ENCODE results near the gene CAB39. TPM values are rescaled to one million over a fixed set of nuclear protein-coding genes. Genes with fewer than 3 reads are reported as not detected.

The CAB39 gene
- total and polyA plus RNA-seq, 2 donors (not counting 1 experiment from before 2014, with no cell fraction given), result 51.1 to 72.3 TPM

GRCh38 chr2:230692760-230693159 is 19.9 kb upstream of the CAB39 start:
- Histone ChIP-seq H3K27ac (ENCODE audit: insufficient read depth, low read length) (no peak overlapping the region), H3K27me3 (ENCODE audit: control insufficient read depth, insufficient read depth, low read length) (no peaks in the 10 kb centered on the region), H3K4me2 (ENCODE audit: extremely low read depth, insufficient read depth, low read length) (no peak overlapping the region), H3K79me2 (ENCODE audit: control insufficient read depth, insufficient read depth, low read length) (no peaks in the 10 kb centered on the region), H3K9ac (ENCODE audit: insufficient read depth, low read length) (no peak overlapping the region), H4K20me1 (ENCODE audit: control insufficient read depth, extremely low read depth, insufficient read depth, low read length) (no peaks in the 10 kb centered on the region), H3K36me3 (ENCODE audit: control insufficient read depth, insufficient read depth, low read length) (no peaks in the 10 kb centered on the region), H3K4me3 (replicated peaks in 1 of 4; ENCODE audit: control extremely low read depth in 1 of 4, insufficient read depth in 1 of 4, low read depth in 3 of 4, low read length in 4 of 4) (no peak overlapping the region), H2AFZ (ENCODE audit: low read length) (no peak overlapping the region), H3K9me3 (ENCODE audit: control insufficient read depth, insufficient read depth, low read depth, low read length) (no peaks in the 10 kb centered on the region), H3K4me1 (ENCODE audit: control insufficient read depth, extremely low read depth, insufficient read depth, low read length) (peaks cover 6% of the 10 kb centered on the region)
- TF ChIP-seq EZH2 (IDR thresholded peaks at IDR 0.05; ENCODE audit: low read length, missing control alignments), result no peak
- no peak for TF ChIP-seq CTCF (conservative IDR thresholded peaks at IDR 0.05 in 1 of 2, IDR thresholded peaks at IDR 0.05 in 1 of 2; ENCODE audit: low read depth in 1 of 2, low read length in 2 of 2)
- DNase-seq (ENCODE audit: low read depth in 2 of 2), result no peak

DNA sequence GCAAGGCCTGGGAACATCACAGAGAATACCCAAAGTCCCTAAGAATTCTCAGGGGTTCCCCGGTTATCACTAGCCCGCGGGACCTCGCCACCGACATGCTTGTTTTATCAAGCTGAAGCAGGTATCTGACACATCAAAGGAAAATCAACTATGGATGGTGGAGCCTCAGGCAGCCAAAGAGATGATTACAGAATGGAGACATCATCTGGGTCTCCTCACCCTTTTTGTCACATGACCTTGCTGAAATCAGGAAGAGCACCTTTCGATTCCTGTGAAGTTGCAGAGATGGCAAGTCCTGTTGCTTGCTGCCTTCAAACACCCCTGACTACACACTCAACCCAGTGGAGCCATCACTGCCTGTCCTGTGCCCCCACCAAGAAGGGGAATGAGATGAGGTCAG is 19.2 kb upstream of the CAB39 start:
- no peak overlapping the region for H3K27ac ChIP-seq (ENCODE audit: insufficient read depth, low read length)
- H3K36me3 ChIP-seq (ENCODE audit: control insufficient read depth, insufficient read depth, low read length), result no peaks in the 10 kb centered on the region
- H3K79me2 ChIP-seq (ENCODE audit: control insufficient read depth, insufficient read depth, low read length), result no peaks in the 10 kb centered on the region
- no peak overlapping the region for H2AFZ ChIP-seq (ENCODE audit: low read length)
- no peak overlapping the region for H3K4me2 ChIP-seq (ENCODE audit: extremely low read depth, insufficient read depth, low read length)
- DNase-seq (ENCODE audit: low read depth in 2 of 2), result no peak
- peaks cover 6% of the 10 kb centered on the region for H3K4me1 ChIP-seq (ENCODE audit: control insufficient read depth, extremely low read depth, insufficient read depth, low read length)
- TF ChIP-seq EZH2 (IDR thresholded peaks at IDR 0.05; ENCODE audit: low read length, missing control alignments) (no peak), CTCF (conservative IDR thresholded peaks at IDR 0.05 in 1 of 2, IDR thresholded peaks at IDR 0.05 in 1 of 2; ENCODE audit: low read depth in 1 of 2, low read length in 2 of 2) (no peak)
- H4K20me1 ChIP-seq (ENCODE audit: control insufficient read depth, extremely low read depth, insufficient read depth, low read length), result no peaks in the 10 kb centered on the region
- no peak overlapping the region for H3K4me3 ChIP-seq (replicated peaks in 1 of 4; ENCODE audit: control extremely low read depth in 1 of 4, insufficient read depth in 1 of 4, low read depth in 3 of 4, low read length in 4 of 4)
- no peaks in the 10 kb centered on the region for H3K9me3 ChIP-seq (ENCODE audit: control insufficient read depth, insufficient read depth, low read depth, low read length)
- H3K27me3 ChIP-seq (ENCODE audit: control insufficient read depth, insufficient read depth, low read length), result no peaks in the 10 kb centered on the region
- no peak overlapping the region for H3K9ac ChIP-seq (ENCODE audit: insufficient read depth, low read length)

DNA sequence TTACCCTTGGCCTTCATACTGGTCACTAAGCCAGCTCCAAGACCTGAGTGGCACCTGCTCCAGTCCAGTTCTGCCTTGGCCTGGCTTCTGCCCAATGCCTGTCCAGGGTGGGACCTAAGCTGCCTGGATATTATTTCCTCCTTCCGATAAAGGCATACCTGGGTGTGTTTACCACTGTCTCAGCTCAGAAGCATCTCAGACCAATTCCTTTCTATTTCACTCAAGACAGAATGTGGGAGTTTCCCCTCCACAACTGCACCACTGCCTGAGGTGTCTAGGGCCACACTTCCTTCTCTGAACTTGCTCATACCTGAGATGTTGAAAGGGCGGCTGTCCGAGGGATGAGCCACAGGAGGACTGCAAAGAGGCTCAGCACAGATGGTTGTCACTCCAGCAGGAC is 18.4 kb upstream of the CAB39 start:
- Histone ChIP-seq H2AFZ (ENCODE audit: low read length) (no peak overlapping the region), H3K4me2 (ENCODE audit: extremely low read depth, insufficient read depth, low read length) (no peak overlapping the region), H3K9ac (ENCODE audit: insufficient read depth, low read length) (no peak overlapping the region), H3K79me2 (ENCODE audit: control insufficient read depth, insufficient read depth, low read length) (no peaks in the 10 kb centered on the region), H3K4me3 (replicated peaks in 1 of 4; ENCODE audit: control extremely low read depth in 1 of 4, insufficient read depth in 1 of 4, low read depth in 3 of 4, low read length in 4 of 4) (no peak overlapping the region), H3K27me3 (ENCODE audit: control insufficient read depth, insufficient read depth, low read length) (no peaks in the 10 kb centered on the region), H3K9me3 (ENCODE audit: control insufficient read depth, insufficient read depth, low read depth, low read length) (no peaks in the 10 kb centered on the region), H4K20me1 (ENCODE audit: control insufficient read depth, extremely low read depth, insufficient read depth, low read length) (no peaks in the 10 kb centered on the region), H3K36me3 (ENCODE audit: control insufficient read depth, insufficient read depth, low read length) (no peaks in the 10 kb centered on the region), H3K27ac (ENCODE audit: insufficient read depth, low read length) (no peak overlapping the region), H3K4me1 (ENCODE audit: control insufficient read depth, extremely low read depth, insufficient read depth, low read length) (peaks cover 6% of the 10 kb centered on the region)
- no peak for DNase-seq (ENCODE audit: low read depth in 2 of 2)
- no peak for TF ChIP-seq CTCF (conservative IDR thresholded peaks at IDR 0.05 in 1 of 2, IDR thresholded peaks at IDR 0.05 in 1 of 2; ENCODE audit: low read depth in 1 of 2, low read length in 2 of 2)
- TF ChIP-seq EZH2 (IDR thresholded peaks at IDR 0.05; ENCODE audit: low read length, missing control alignments), result no peak

Measured in fibroblast of lung (primary cell).